NCI-H2227 (cell line): ENCODE results near the gene DRAM1.
A peak's percentile ranks its signal among the peaks of the same experiment; 100 is the strongest.

Source experiments
- DNase-seq: peaks from one replicate; lab custom pipeline; 2025; ENCODE audit not compliant: unreplicated experiment; lab: John Stamatoyannopoulos, UW

DRAM1 gene

GRCh38 chr12:101939306-101939705, 61.9 kb downstream of the DRAM1 start:
- DNase-seq, result no peak

- peak; percentile 60 for DNase-seq
These were observed 62.5 kb downstream of the DRAM1 start for GRCh38 chr12:101939856-101940265.

DNA sequence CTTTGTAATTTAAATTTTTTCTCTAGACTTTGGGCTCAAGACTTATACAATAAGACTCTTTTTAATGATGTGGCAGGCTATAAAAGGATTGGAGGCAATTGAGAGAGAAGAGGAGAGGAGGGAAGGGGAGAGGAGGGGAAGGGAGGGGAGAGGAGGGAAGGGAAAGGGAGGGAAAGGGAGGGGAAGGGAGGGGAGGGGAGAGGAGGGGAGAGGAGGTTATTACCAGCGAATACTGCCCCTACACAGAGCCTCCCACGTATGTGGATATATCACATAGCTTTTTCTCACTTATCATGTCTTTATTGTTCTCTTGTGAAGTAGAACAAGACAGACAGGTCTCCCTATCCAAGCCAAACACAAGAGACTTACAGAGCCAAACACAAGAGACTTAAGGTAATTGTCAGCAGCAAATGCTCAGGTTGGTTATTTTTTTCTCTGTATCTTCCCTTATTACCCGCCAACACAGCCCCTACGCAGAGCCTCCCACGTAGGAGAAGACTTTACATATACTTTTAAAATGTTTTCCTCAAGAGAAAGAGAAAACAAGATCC, 63.1 kb downstream of the DRAM1 start:
- DNase-seq, result no peak

DNA sequence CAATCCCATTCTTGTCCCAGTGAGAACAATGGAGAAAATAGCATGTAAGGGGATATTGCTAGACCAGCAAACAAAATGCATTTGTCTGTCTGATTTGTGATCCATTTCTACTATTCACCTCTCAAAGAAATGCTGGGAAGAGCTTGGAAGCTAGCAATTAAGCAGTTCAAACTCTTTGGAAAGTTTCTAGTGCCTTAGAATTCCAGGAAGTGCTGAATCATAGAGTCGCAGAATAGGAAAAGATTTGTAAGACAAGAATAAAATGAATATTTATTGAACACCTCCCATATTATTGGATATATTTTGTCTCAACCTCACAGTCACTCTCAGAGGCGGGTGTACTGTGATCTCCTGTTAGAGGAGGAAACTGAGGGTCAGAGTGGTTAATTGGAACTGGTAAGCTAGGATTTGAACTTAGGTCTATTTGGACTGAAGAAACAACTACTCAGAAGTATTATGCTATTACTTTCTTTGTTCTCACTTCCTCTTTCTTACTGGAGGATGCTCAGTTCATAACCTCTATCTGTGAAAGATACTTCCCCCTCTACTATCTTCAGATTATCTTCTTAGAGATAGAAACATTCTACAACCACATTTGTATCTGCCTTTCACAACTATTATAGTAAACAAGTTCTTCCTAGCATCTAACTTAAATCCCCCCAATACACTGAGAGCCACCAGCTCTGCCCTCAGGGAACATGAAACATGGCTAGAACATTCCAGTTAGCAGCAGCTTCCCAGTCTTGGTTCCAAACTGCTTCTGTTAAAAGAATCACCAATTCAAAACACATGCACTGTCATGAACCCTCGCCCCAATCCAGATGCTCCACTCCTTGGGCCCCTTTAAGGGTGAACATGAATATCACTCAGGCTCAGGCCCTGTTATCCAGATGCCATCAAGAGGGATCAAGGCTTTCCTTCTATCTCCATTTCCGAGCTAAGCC, 64.2 kb downstream of the DRAM1 start:
- no peak for DNase-seq

DNA sequence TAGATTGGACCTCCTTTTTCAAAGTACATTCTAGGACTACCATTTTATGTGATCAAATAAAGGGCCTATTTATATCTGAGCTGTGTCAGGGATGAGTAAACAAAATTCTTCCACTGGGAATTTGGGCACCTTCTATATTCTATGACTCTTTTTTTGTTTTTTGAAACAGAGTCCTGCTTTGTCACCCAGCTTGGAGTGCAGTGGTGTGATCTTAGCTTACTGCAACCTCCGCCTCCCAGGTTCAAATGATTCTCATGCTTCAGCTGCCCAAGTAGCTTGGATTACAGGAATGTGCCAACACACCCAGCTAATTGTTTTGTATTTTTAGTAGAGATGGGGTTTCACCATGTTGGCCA, 64.8 kb downstream of the DRAM1 start:
- DNase-seq, result no peak

GRCh38 chr12:101945369-101946232, 68.2 kb downstream of the DRAM1 start:
- no peak for DNase-seq

DNA sequence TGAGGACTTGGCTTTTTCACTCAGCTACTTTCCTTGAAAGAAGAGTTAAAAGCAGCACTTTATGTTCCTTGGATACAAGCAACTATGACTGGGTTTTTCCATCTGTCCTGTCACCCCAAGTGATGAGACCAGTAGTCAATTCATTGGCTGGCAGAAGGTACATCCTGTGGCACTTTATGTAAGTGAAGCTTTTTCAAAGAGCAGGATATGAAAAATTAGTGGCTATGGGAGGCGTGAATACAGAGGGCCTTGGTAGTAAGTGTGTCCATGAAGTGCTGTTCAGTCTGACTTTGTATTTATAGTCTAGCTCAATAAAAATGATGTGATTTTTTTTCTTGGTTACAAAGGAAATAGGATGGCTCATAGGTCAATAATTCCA, 68.8 kb downstream of the DRAM1 start:
- DNase-seq, result no peak

DNA sequence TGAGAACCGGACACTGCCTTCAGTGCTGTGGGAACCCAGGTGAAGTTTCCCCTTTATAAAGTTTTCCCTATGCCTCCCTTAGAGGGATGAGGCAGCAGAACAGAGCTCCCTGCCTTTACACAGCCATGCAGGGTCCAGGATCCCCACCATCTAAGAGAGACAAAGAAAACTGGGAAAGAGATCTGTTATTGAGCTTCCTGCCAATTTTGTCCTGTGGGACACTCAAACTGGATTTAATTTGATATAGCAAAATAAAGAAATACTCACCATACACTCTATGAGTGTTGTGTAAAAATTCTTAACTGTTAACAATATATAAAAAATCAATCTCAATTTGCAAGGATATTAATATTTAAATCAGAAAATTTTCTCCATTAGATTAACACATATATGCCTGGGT, 69.9 kb downstream of the DRAM1 start:
- no peak for DNase-seq

- no peak for DNase-seq
These were observed 71.0 kb downstream of the DRAM1 start for GRCh38 chr12:101948365-101948764.

DNA sequence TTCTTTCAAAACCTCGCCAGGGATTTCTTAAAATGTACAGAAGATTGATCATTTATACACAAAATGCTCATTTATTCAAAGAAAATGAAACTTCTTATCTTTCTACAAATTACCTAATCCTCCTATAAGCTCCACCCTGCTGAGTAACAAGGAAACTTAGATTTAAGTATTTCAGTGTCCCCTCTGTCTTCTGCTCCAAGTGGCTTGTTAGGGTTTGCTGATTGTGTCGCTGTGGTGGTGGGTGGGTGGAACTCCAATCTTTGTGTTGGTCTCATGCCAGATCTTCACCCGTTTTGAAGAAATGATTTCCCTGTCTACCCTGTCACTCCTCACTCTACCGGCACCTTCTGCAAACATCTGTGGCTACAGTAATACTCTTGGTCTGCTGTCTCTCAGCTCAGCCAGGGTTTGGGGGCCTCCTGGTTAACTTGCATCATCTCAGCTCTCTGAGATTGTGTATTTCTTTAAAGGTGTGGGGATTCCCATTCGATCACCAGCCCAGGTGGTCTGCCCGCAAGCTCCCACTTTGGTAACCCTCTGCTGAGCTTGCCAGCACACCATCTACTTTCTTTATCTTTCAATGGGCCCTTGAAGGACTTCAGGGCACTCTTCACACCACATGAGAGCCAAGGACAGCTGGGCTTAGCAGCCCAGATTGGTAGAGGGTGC, 73.8 kb downstream of the DRAM1 start:
- DNase-seq, result no peak

DNA sequence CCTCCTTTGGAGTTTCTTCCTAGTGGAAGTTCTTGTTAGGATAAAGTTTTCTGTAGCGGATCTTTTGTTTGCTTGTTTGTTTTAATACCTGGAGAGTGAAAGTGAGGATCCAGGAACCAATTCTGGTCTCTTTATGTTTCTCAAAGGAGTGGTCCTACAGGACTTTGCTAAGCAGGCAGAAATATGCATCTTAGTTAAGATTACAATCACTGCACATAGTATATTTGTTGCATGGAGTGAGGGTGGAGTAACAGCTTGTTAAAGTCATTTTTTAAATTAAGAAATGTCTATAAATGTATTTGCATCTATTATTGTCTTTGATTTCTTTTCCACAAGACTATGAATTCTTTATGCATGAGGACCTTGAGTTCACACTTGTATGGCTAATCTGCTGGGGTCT, 76.7 kb downstream of the DRAM1 start:
- DNase-seq, result no peak

- no peak for DNase-seq
These were observed 77.3 kb downstream of the DRAM1 start for GRCh38 chr12:101954676-101955075.

DNA sequence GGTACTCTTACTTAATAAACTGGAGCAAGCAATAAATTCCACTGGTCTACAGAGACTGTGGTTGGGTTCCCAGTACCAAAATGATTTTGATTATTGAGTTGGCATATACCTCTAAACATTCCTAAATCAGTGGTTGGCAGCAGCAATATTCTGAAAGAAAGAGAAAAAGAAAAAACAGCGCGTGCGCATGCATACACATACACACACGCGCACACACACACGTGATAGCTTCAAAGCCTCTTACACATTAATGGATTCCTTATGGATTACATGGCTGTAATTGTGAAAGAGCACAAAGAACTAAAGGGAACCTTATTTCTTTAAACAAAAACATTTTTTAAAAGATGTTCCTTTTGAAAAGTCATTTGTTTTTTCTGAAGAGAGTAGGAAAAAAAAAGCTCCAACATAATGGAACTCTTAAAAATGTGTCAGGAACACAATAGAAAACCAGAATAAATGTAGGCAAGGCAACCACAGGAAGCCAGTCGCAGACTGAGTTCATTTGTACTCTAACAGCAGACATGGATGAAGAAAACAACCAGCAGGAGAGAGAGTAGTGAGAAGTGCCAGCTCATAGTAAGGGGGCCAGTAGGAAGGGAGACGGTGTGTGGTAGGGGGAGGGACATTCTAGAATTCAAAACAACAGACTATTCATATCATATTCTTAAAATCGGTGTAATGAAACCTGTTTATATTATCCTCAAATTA, 80.0 kb downstream of the DRAM1 start:
- DNase-seq, result no peak

- no peak for DNase-seq
These were observed 82.2 kb downstream of the DRAM1 start for GRCh38 chr12:101959607-101960006.

DNA sequence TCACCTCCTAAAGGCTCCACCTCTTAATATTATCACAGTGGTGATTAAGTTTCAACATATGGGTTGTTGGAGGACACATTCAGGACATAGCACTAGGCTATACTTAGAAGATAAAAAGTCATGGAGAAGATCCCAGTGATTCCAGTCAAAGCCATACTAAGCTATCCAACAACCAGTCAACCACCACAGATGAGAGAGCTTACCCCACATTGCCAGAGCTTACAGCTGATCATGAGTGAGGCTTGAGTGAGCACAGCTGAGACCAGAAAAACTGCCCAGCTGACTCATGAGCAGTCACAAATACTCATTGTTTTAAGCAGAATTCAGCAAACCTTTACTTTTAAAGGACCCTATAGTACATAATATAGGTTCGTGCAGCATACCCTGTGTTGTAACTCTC, 85.1 kb downstream of the DRAM1 start:
- no peak for DNase-seq

DNA sequence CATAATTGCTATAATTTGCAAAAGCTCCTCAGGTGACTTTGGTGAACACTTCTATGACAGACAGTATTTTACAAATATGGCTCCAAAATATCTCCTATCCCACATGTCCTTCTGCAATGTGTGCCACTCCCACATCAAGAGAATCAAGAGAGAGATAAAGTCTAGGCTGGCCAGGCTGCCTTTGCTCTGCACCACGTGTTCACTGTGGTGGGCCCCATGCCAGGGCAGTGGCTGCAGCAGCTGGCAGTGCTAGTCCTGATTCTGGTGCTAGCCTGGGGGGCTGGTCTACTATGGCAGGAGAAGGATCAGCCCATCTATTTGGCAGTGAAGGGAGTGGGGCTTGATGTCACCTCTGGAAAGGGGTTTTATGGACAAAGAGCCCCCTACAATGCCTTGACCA, 86.3 kb downstream of the DRAM1 start:
- DNase-seq, result no peak

DNA sequence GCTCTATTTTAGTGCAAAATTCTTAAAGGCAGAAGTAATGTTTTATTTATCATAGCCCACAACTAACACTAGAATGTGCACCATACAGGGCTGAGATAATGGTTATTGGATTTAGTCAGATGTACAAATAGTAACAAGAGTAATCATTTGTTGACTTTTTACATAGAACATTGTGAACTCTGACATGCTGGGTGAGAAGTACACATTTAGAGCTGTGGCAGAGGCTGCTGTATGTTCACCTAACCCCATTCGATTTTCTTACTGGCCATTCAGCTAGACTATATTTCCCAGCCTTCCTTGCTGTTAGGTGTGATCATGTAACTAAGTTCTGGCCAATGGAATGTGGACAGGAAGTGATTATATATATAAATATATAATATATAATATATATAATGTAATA, 89.1 kb downstream of the DRAM1 start:
- no peak for DNase-seq

GRCh38 chr12:101967506-101967905, 90.1 kb downstream of the DRAM1 start:
- no peak for DNase-seq

- no peak for DNase-seq
These were observed 91.4 kb downstream of the DRAM1 start for GRCh38 chr12:101968770-101969169.
